K562 (cell line): ENCODE measurements around the gene C17orf50. TPM values are rescaled to one million over a fixed set of nuclear protein-coding genes. Genes with fewer than 3 reads are reported as not detected.

Experiments used
- AFF1 ChIP-seq, 2 experiments: fragments of 450-650 bp; IDR thresholded peaks; 2 replicates each; pipeline ENCODE4 v1.6.1; 2018; ENCODE audit warnings: mild to moderate bottlenecking in 2 of 2, low read depth in 1 of 2; ENCODE audit not compliant: partially characterized antibody in 2 of 2
- BHLHE40 ChIP-seq: IDR thresholded peaks from 2 replicates; pipeline ENCODE4 v1.6.1; 2011; ENCODE audit warnings: low read length, improper control_type of control experiment
- BRD9 ChIP-seq: fragments of 450-650 bp; IDR thresholded peaks from 2 replicates; pipeline ENCODE4 v1.6.1; 2018; ENCODE audit warnings: low read depth; ENCODE audit not compliant: partially characterized antibody
- CC2D1A ChIP-seq: fragments of 450-650 bp; IDR thresholded peaks from 2 replicates; pipeline ENCODE4 v1.6.1; 2017; ENCODE audit warnings: mild to moderate bottlenecking
- DLX4 ChIP-seq: fragments of 250-450 bp; sonication (Bioruptor Pico); IDR thresholded peaks from 2 replicates; pipeline ENCODE4 v1.6.1; 2021; ENCODE audit warnings: mild to moderate bottlenecking
- ETV5 ChIP-seq: sonication (generic); formaldehyde crosslinking; IDR thresholded peaks from 2 replicates; pipeline ENCODE4 v1.4.0; 2020; ENCODE audit warnings: low read depth, mild to moderate bottlenecking, missing genetic modification reagents
- FOS ChIP-seq: IDR thresholded peaks from 3 replicates; pipeline ENCODE4 v1.6.1; 2011; ENCODE audit not compliant: insufficient read length; ENCODE audit errors: extremely low read depth
- FOXK2 ChIP-seq, 2 experiments: fragments of 450-650 bp; IDR thresholded peaks in 1 of 2; conservative IDR thresholded peaks in 1 of 2; 2 replicates each; pipeline ENCODE4 v1.6.1; 2016; ENCODE audit warnings: low read depth in 2 of 2, mild to moderate bottlenecking in 1 of 2
- MYC ChIP-seq, 2 experiments: fragments of 250-450 bp in 1 of 2; sonication (Bioruptor Pico) in 1 of 2; IDR thresholded peaks; 2 replicates each; pipeline versions ENCODE4 v1.5.1 to v1.6.1; 2012 to 2021; ENCODE audit warnings: low read depth in 2 of 2, borderline replicate concordance in 1 of 2, improper control_type of control experiment in 1 of 2, low read length in 1 of 2, mild to moderate bottlenecking in 1 of 2, moderate library complexity in 1 of 2
- SIN3B ChIP-seq: fragments of 450-650 bp; IDR thresholded peaks from 2 replicates; pipeline ENCODE4 v1.6.1; 2017; ENCODE audit warnings: low read depth, mild to moderate bottlenecking, moderate library complexity
- SLC30A9 ChIP-seq: fragments of 250-450 bp; sonication (Bioruptor Pico); IDR thresholded peaks from 2 replicates; pipeline ENCODE4 v1.8.0; 2022; ENCODE audit warnings: mild to moderate bottlenecking, moderate library complexity
- TAF7 ChIP-seq: fragments of 450-650 bp; IDR thresholded peaks from 2 replicates; pipeline ENCODE4 v1.6.1; 2016; ENCODE audit warnings: missing genetic modification characterization, missing compliant biosample characterization
- THRAP3 ChIP-seq: fragments of 450-650 bp; IDR thresholded peaks from 2 replicates; pipeline ENCODE4 v1.6.1; 2016; ENCODE audit warnings: mild to moderate bottlenecking, inconsistent platforms, borderline replicate concordance
- TSC22D4 ChIP-seq: fragments of 450-650 bp; IDR thresholded peaks from 2 replicates; pipeline ENCODE4 v1.6.1; 2016; ENCODE audit warnings: missing genetic modification characterization, missing biosample characterization, control low read depth
- ZBTB17 ChIP-seq: fragments of 450-650 bp; formaldehyde crosslinking; IDR thresholded peaks from 2 replicates; pipeline ENCODE4 v1.4.0; 2020; ENCODE audit warnings: mild to moderate bottlenecking
- ZBTB43 ChIP-seq: sonication (generic); formaldehyde crosslinking; IDR thresholded peaks from 2 replicates; pipeline ENCODE4 v1.8.0; 2023; ENCODE audit warnings: mild to moderate bottlenecking, missing genetic modification reagents
- ZKSCAN3 ChIP-seq: fragments of 250-450 bp; sonication (Bioruptor Pico); IDR thresholded peaks from 2 replicates; pipeline ENCODE4 v1.4.0; 2020
- ZNF232 ChIP-seq: sonication (generic); formaldehyde crosslinking; IDR thresholded peaks from 2 replicates; pipeline ENCODE4 v1.8.0; 2022; ENCODE audit warnings: mild to moderate bottlenecking, missing genetic modification reagents
- ZNF511 ChIP-seq: sonication (generic); formaldehyde crosslinking; IDR thresholded peaks from 2 replicates; pipeline ENCODE4 v1.8.0; 2022; ENCODE audit warnings: mild to moderate bottlenecking, missing genetic modification reagents
- ZNF583 ChIP-seq: fragments of 250-450 bp; sonication (Bioruptor Pico); IDR thresholded peaks from 2 replicates; pipeline ENCODE4 v1.4.0; 2020
- polyA plus RNA-seq, 8 experiments: library from polyadenylated mRNA; depleted of rRNA in 4 of 8; stranded (reverse) in 5 of 8; unstranded in 3 of 8; fragments of >200 nt; fragmentation: Nextera tagmentation in 2 of 8; fragmentation: Illumina TruSeq in 1 of 8; extraction: Ambion mirVana in 2 of 8; extraction: Trizol in 1 of 8; gene quantifications; 2 replicates each; pipeline versions ENCODE4 v1.2.1 to v1.2.3, GENCODE V29; 2011 to 2014; ENCODE audit warnings: inconsistent platforms in 1 of 8, missing spikeins in 1 of 8
- total RNA-seq, 7 experiments: library from RNA; depleted of rRNA in 6 of 7; stranded (reverse); fragments of >200 nt in 6 of 7; fragmentation: Illumina TruSeq in 2 of 7; extraction: Trizol in 2 of 7; gene quantifications; 2 replicates each; pipeline versions ENCODE4 v1.2.1 to v1.2.3, GENCODE V29; 2011 to 2021; ENCODE audit warnings: low replicate concordance in 1 of 7
- TF ChIP-seq, protein P1 (sequence below): IDR thresholded peaks from 2 replicates; pipeline ENCODE4 v1.6.1; 2014; ENCODE audit warnings: antibody characterized with exemption

C17orf50 gene
- total and polyA plus RNA-seq, 9 of the 15 experiments (the other 6 are each of a cell fraction or from before 2014, with no cell fraction given), result not detected

- TF ChIP-seq, protein P1, sequence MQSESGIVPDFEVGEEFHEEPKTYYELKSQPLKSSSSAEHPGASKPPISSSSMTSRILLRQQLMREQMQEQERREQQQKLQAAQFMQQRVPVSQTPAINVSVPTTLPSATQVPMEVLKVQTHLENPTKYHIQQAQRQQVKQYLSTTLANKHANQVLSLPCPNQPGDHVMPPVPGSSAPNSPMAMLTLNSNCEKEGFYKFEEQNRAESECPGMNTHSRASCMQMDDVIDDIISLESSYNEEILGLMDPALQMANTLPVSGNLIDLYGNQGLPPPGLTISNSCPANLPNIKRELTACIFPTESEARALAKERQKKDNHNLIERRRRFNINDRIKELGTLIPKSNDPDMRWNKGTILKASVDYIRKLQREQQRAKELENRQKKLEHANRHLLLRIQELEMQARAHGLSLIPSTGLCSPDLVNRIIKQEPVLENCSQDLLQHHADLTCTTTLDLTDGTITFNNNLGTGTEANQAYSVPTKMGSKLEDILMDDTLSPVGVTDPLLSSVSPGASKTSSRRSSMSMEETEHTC, result no peak
- TF ChIP-seq ZNF583 (CRISPR knock-in tag), result no peak
- no peak for TF ChIP-seq DLX4 (CRISPR knock-in tag)
- TF ChIP-seq FOXK2 (conservative IDR thresholded peaks at IDR 0.05 in 1 of 2, IDR thresholded peaks at IDR 0.05 in 1 of 2; ENCODE audit: low read depth in 2 of 2), result no peak
- TF ChIP-seq ETV5 (CRISPR knock-in tag), result no peak
- no peak for TF ChIP-seq ZBTB17
- no peak for TF ChIP-seq AFF1 (IDR thresholded peaks at IDR 0.05; ENCODE audit: low read depth in 1 of 2, partially characterized antibody in 2 of 2)
- peak; percentile 65 for TF ChIP-seq BHLHE40
- no peak for TF ChIP-seq TSC22D4 (tag)
- TF ChIP-seq FOS, result no peak
- TF ChIP-seq CC2D1A, result no peak
- no peak for TF ChIP-seq ZNF511 (CRISPR knock-in tag)
- TF ChIP-seq SIN3B, result 0 out of 2 replicates have a peak, but pooled peaks have one; percentile 35
- no peak for TF ChIP-seq SLC30A9 (CRISPR knock-in tag)
- TF ChIP-seq ZKSCAN3 (CRISPR knock-in tag), result no peak
- TF ChIP-seq MYC (IDR thresholded peaks at IDR 0.05; ENCODE audit: low read depth, low read length), result no peak; the same call in 1 of the 2 replicates
- no peak for TF ChIP-seq MYC (CRISPR knock-in tag; IDR thresholded peaks at IDR 0.05; ENCODE audit: borderline replicate concordance, low read depth)
- TF ChIP-seq THRAP3, result no peak
- no peak for TF ChIP-seq ZNF232 (CRISPR knock-in tag)
- TF ChIP-seq BRD9, result no peak
- no peak for TF ChIP-seq TAF7
- TF ChIP-seq ZBTB43, result no peak
These were observed 3.7 kb downstream of the C17orf50 start (continued) for GRCh38 chr17:35764123-35764991.
